ENCODE measurements around the gene SH3D19. TPM values are rescaled to one million over a fixed set of nuclear protein-coding genes. Genes with fewer than 3 reads are reported as not detected.
A peak's percentile ranks its signal among the peaks of the same experiment; 100 is the strongest.

SH3D19 gene
- total and polyA plus RNA-seq, 2 of the 4 experiments (the other 2 are of a cell fraction): 14.4 to 27.2 TPM

DNA sequence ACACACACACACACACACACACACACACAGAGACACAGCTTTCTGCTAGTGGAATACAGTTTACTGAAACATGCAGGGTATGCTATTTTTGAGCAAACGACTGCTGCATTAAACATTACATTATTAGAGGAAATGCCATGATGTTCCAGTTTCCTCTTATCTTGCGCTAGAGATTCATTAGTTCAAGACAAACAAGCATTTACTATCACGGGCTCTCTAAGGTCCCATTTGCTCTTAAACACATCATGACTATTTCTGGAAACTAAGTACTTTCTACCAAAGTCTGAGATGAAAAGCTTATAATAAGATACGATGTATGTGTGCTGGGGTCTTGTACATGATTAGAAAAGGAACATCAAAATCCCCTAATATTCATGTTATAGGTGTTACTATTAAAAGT, 177.1 kb downstream of the SH3D19 start:
- no peak overlapping the region for H2AFZ ChIP-seq (replicated peaks; ENCODE audit: low read length, poor library complexity)
- H4K5ac ChIP-seq (ENCODE audit: low read depth, low read length): no peak overlapping the region
- no peaks in the 10 kb centered on the region for H3K9me3 ChIP-seq (ENCODE audit: control insufficient read depth, insufficient read depth, low read length)
- intact Hi-C loops (cut with micrococcal nuclease): no loop called here
- no peak overlapping the region for H2AK9ac ChIP-seq (replicated peaks; ENCODE audit: low read depth, low read length, poor library complexity)
- no peak overlapping the region for H2BK15ac ChIP-seq (ENCODE audit: low read depth, low read length)
- H3K14ac ChIP-seq (replicated peaks; ENCODE audit: low read depth, low read length): no peak overlapping the region
- WGBS, 2 experiments (ENCODE audit: extremely low coverage in 2 of 2, insufficient read length in 1 of 2): no CpG with 5 or more reads among the region's 4 CpGs
- in situ Hi-C loops (cut with MboI; ENCODE audit: low sequenced_read_pairs): no loop called here
- peaks cover 10% of the 10 kb centered on the region; the same call in 1 of the 2 replicates for H3K36me3 ChIP-seq (ENCODE audit: control insufficient read depth, insufficient read depth, low read length)
- no peaks in the 10 kb centered on the region for H3K27me3 ChIP-seq (ENCODE audit: control insufficient read depth, insufficient read depth, low read length)
- DNase-seq (peak; percentile 19), ATAC-seq (ENCODE audit: low read depth) (no peak)
- no peak overlapping the region for H2BK20ac ChIP-seq (ENCODE audit: low read depth, low read length)
- peaks cover 2% of the 10 kb centered on the region; the same call in 1 of the 2 replicates for H3K9me1 ChIP-seq (ENCODE audit: insufficient read depth, low read length)
- H3K27ac ChIP-seq (ENCODE audit: insufficient read depth, low read length): no peak overlapping the region
- dilution Hi-C loops (cut with HindIII; ENCODE audit: low sequenced_read_pairs, unreplicated experiment): no loop called here
- H4K91ac ChIP-seq (ENCODE audit: insufficient read depth, low read depth, low read length): no peak overlapping the region
- TF ChIP-seq NFE2L2 (IDR thresholded peaks at IDR 0.05; ENCODE audit: low read depth, low read length) (no peak), CEBPB (IDR thresholded peaks at IDR 0.05; ENCODE audit: low read depth, low read length) (no peak), MAZ (IDR thresholded peaks at IDR 0.05; ENCODE audit: borderline replicate concordance, low read depth, low read length) (no peak), RCOR1 (IDR thresholded peaks at IDR 0.05; ENCODE audit: insufficient replicate concordance, low read length) (no peak), BHLHE40 (IDR thresholded peaks at IDR 0.05; ENCODE audit: low read depth, low read length) (no peak), RFX5 (IDR thresholded peaks at IDR 0.05; ENCODE audit: low read depth, low read length) (no peak), MXI1 (IDR thresholded peaks at IDR 0.05; ENCODE audit: borderline replicate concordance, low read depth, low read length) (no peak), RAD21 (IDR thresholded peaks at IDR 0.05; ENCODE audit: low read length) (no peak), CHD1 (IDR thresholded peaks at IDR 0.05; ENCODE audit: low read depth, low read length) (no peak), FOS (IDR thresholded peaks at IDR 0.05; ENCODE audit: low read depth, low read length) (no peak), MAFK (IDR thresholded peaks at IDR 0.05; ENCODE audit: low read depth, low read length) (no peak), POLR2A (IDR thresholded peaks at IDR 0.05; ENCODE audit: low read depth, low read length) (no peak), SMC3 (IDR thresholded peaks at IDR 0.05; ENCODE audit: low read depth, low read length) (no peak)
- TF ChIP-seq, protein P1, sequence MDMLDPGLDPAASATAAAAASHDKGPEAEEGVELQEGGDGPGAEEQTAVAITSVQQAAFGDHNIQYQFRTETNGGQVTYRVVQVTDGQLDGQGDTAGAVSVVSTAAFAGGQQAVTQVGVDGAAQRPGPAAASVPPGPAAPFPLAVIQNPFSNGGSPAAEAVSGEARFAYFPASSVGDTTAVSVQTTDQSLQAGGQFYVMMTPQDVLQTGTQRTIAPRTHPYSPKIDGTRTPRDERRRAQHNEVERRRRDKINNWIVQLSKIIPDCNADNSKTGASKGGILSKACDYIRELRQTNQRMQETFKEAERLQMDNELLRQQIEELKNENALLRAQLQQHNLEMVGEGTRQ (IDR thresholded peaks at IDR 0.05; ENCODE audit: low read depth, low read length): no peak
- TF ChIP-seq, protein P2, sequence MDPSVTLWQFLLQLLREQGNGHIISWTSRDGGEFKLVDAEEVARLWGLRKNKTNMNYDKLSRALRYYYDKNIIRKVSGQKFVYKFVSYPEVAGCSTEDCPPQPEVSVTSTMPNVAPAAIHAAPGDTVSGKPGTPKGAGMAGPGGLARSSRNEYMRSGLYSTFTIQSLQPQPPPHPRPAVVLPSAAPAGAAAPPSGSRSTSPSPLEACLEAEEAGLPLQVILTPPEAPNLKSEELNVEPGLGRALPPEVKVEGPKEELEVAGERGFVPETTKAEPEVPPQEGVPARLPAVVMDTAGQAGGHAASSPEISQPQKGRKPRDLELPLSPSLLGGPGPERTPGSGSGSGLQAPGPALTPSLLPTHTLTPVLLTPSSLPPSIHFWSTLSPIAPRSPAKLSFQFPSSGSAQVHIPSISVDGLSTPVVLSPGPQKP (IDR thresholded peaks at IDR 0.05; ENCODE audit: borderline replicate concordance, low read depth, low read length): no peak
- TF ChIP-seq, protein P3, sequence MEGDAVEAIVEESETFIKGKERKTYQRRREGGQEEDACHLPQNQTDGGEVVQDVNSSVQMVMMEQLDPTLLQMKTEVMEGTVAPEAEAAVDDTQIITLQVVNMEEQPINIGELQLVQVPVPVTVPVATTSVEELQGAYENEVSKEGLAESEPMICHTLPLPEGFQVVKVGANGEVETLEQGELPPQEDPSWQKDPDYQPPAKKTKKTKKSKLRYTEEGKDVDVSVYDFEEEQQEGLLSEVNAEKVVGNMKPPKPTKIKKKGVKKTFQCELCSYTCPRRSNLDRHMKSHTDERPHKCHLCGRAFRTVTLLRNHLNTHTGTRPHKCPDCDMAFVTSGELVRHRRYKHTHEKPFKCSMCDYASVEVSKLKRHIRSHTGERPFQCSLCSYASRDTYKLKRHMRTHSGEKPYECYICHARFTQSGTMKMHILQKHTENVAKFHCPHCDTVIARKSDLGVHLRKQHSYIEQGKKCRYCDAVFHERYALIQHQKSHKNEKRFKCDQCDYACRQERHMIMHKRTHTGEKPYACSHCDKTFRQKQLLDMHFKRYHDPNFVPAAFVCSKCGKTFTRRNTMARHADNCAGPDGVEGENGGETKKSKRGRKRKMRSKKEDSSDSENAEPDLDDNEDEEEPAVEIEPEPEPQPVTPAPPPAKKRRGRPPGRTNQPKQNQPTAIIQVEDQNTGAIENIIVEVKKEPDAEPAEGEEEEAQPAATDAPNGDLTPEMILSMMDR (conservative IDR thresholded peaks at IDR 0.05; ENCODE audit: low read depth, low read length): no peak
- H3K4me1 ChIP-seq (ENCODE audit: control insufficient read depth, insufficient read depth, low read length): no peaks in the 10 kb centered on the region
- no peak overlapping the region for H3K9ac ChIP-seq (ENCODE audit: low read depth, low read length)
- H3K4me3 ChIP-seq (ENCODE audit: insufficient read depth, low read depth, low read length): no peak overlapping the region
- H4K8ac ChIP-seq (ENCODE audit: low read depth in 2 of 2, low read length in 2 of 2): no peak overlapping the region
- no peak overlapping the region for H2BK5ac ChIP-seq (ENCODE audit: low read depth, low read length, poor library complexity, severe bottlenecking)
- BruUV-seq (replicated peaks): no TSS peak
- H3K18ac ChIP-seq (ENCODE audit: low read depth, low read length): no peak overlapping the region
- no peaks in the 10 kb centered on the region for H3K79me1 ChIP-seq (ENCODE audit: low read depth in 1 of 2, low read length in 2 of 2)
- H3K4ac ChIP-seq (ENCODE audit: low read depth, low read length): no peak overlapping the region
- H2BK120ac ChIP-seq (ENCODE audit: low read depth, low read length): no peak overlapping the region
- CTCF ChIA-PET: interaction anchor here (0.6 kb wide), 1 partner anchor 8 kb away, joined by 3 read pairs; no protein-coding TSS in a partner anchor
- POLR2A ChIA-PET (ENCODE audit: unreplicated experiment): no interaction called here
- no peak overlapping the region for H3K56ac ChIP-seq (ENCODE audit: extremely low read depth, insufficient read depth, low read length)
- H4K20me1 ChIP-seq (ENCODE audit: insufficient read depth, low read length): no peaks in the 10 kb centered on the region; the same call in 1 of the 2 replicates
- no peak overlapping the region for H2AK5ac ChIP-seq (ENCODE audit: low read depth, low read length)
- H3K23ac ChIP-seq (ENCODE audit: low read depth, low read length): no peak overlapping the region
- no peak overlapping the region for H3K4me2 ChIP-seq (ENCODE audit: low read depth, low read length)
